Activated naive CD4-positive, alpha-beta T cell (primary cell): ENCODE data around the gene MYO1E.
"Not testable (repeated sequence)": the region's sequence is repeated elsewhere in the genome, so short reads cannot be mapped to it uniquely, and the experiment has no call there.

Experiments used
- DNase-seq, 4 experiments: peaks; one replicate each; lab custom pipeline; 2025; lab: John Stamatoyannopoulos, UW

MYO1E gene

DNA sequence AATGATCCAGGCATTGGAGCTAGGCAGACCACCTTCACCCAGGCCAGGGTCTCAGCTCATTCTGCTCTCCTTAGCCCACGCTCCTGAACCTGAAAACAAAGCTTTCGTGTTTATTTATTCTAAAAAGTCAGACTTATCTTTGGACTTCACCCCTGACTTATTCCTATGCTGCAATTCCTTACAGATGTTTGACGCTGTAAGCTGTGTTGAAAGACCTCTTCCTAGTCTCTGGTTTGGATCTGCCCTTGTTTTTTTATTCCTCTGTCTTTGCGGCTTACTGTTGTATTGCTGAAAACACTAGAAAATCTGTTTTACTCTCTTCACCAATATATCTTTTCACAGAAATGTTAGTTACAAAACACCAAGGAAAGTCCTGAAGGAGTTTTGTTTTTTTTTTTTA, 206.5 kb downstream of the MYO1E start:
- no peak for DNase-seq

- no peak for DNase-seq
Measured at GRCh38 chr15:59165726-59166125, 206.9 kb downstream of the MYO1E start.

GRCh38 chr15:59162080-59162479, 210.6 kb downstream of the MYO1E start:
- not testable (repeated sequence) for DNase-seq

DNA sequence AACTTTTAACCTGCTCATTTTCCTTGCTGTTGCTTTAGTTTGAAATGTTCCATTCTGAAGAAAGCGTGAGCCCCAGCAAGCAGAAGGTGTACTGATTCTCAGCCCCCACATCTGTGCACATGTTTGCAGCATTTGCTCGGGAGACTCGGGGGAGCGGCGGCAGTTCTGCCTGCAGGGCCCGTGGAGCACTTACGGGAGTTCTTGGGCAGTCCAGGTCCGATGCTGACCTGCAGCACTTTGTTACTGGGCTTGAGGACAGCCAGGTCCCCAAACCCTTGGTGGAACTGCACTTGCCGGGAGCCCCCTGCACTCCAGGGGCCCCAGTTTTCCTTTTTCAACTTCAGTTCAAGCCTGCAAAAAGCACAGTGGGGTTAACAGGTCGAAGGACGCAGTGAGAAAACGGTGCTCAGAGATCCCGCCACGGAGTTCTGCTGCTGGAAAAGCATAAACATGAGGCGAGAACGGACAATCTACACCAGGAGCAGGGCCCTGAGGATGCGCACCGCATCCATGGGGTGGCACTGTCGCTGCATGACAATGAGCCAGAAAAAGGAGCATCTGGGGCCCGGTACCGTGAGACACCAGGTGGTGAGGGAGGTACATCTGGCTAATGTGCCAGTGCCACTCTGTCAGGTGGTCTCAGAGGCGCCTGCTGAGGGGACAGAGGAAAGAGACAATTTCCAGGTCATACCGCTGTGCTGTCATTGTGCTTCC, 211.6 kb downstream of the MYO1E start:
- DNase-seq: no peak

- no peak for DNase-seq
Measured at GRCh38 chr15:59159210-59159609, 213.5 kb downstream of the MYO1E start.

GRCh38 chr15:59158701-59159034, 214.0 kb downstream of the MYO1E start:
- DNase-seq: no peak

DNA sequence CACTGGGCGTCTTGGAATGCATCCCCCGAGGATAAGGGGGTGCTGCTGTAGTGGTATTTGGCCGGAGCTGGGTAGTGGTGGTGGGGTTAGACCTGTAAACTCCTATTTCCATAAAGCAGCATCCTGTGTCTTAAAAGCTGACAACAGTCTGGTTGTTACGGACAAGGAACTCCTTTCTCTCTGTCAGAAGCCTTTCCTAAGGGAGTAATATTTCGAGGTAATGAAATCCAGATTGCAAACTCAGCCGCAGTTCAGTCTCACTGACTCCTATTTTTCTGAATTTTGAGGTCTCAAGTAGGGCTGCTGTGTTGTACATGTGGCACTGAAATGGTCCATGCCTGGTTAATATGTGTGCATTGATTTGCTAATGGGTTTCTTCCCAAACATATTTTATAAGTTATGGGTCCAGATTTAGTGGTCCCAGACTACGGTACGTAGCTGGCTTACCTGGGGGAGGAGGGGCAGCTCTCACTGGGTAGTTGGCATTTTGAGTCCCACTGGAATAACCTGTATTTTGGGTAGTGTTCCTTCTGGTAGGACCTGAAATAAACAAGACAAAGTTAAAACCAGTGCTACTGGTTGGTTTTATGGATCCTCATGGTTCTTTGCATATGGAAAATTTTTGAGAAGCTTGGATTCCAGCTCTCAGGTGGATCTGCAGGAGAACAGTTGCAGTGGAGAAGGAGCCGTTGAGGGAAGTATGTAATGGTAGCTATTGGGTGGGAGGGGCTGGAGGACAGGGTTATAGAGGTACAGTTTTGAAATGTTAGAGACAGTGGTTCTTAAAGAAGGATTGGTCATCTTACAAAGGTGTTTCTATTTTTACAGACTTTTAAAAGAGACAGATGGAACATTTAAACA, 214.6 kb downstream of the MYO1E start:
- no peak for DNase-seq

DNA sequence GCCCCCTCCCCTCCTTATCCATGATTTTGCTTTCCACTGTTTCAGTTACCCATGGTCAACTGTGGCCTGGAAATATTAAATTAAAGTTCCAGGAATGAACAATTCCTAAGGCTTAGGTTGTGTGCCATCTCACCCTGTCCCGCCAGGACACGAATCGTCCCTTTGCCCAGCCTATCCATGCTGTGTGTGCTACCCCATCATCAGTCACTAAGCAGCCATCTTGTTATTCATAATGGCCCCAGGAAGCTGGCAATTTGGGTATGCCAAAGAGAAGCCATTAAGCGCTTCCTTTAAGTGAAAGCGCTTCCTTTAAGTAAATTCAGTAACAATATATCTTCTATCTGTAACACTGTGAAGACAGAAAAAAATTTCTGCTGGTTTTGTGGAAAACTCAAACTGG, 215.3 kb downstream of the MYO1E start:
- DNase-seq: no peak

- DNase-seq: no peak
Measured at GRCh38 chr15:59155431-59155830, 217.2 kb downstream of the MYO1E start.

DNA sequence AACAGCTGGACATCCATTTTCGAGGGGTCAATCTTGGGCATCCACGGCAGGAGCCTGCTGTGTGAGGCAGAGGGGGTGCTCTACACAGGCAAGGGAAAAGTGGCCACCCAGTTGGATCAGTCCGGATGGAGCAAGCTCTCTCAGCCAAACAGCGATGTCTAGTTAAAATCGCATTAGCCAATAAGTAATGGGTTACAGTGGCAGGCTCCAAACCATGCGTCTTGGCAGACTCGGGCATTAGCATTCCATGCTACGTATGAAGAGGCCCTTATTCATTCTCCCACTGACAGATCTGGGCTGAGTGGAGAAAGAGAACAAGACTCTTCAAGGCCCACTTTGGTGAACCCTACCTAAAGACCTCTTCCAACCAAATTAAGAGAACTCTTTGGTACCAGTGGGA, 218.4 kb downstream of the MYO1E start:
- no peak for DNase-seq

GRCh38 chr15:59153466-59153865, 219.2 kb downstream of the MYO1E start:
- no peak for DNase-seq

- no peak for DNase-seq
Measured at GRCh38 chr15:59152694-59153450, 219.8 kb downstream of the MYO1E start.

DNA sequence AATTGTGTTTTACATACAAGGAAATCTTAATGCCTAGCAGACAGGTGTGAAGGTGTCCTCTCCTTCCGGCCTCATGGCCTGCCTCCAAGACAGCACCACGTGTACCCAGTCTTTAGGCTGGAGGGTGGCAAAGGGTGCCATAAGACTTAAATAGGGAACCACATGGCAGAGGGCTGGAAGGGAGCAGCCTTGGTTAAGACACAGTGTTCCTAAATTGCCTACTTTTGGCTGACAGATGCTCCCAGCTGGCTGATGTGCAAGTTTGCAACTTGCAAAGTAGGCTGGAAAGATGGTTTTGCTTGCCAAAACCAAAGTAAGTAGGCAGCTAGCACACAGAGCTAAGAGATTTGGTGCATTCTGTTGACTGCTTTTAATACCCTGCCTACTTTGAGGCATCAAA, 222.5 kb downstream of the MYO1E start:
- DNase-seq: no peak

GRCh38 chr15:59148153-59148833, 224.4 kb downstream of the MYO1E start:
- no peak for DNase-seq

GRCh38 chr15:59147666-59148065, 225.0 kb downstream of the MYO1E start:
- DNase-seq: no peak

DNA sequence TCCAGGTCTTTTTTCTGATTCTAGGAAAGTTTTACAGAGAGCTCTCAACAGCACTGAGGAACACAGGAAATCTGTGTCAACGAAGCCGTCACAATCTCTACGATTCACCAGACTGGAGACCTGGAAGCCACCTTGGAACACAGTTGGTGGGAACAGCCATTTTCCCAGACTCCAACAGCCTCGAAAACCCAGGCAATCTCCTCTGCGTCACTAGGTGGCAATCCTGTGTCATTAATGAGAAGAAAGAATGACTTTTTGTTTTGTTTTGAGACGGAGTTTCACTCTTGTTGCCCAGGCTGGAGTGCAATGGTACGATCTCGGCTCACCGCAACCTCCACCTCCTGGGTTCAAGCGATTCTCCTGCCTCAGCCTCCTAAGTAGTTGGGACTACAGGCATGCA, 228.1 kb downstream of the MYO1E start:
- DNase-seq: not testable (repeated sequence)

GRCh38 chr15:59143281-59143680, 229.4 kb downstream of the MYO1E start:
- DNase-seq: no peak

- no peak for DNase-seq
Measured at GRCh38 chr15:59140422-59141226, 232.0 kb downstream of the MYO1E start.

GRCh38 chr15:59138243-59138642, 234.4 kb downstream of the MYO1E start:
- peak in 2 of 4 experiments; percentile 19 to 45 for DNase-seq

DNA sequence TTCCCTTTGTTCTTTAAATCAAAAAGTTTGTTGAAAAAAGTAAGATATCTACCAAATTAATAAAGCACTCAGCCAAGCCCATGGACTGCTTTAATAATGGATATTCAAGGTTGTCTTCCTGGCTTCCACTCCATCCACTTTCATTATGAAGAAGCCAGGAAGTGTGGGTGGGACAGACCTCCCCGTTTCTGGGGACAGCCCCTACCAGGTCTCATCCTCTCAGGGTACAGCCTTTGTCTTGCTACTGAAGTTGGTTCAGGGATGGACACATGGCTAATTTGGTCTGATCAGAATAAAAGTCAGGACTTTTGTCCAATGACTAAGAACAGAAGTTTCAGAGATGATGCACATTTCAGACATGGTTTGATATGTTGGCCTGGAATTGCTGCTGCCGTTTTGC, 235.1 kb downstream of the MYO1E start:
- no peak for DNase-seq

- DNase-seq: no peak
Measured at GRCh38 chr15:59133929-59134427, 238.7 kb downstream of the MYO1E start.
